H9 (cell line): ENCODE data around the gene RBM44. TPM values are rescaled to one million over a fixed set of nuclear protein-coding genes. Genes with fewer than 3 reads are reported as not detected.

ENCODE experiments used
- DNase-seq: peaks from one replicate; pipeline ENCODE4 v3.0.0-alpha.2; 2017
- H2AFZ ChIP-seq: one replicate; pipeline ENCODE4 v1.6.1; 2013; ENCODE audit warnings: mild to moderate bottlenecking, low read length, control low read depth, moderate library complexity
- H2AK5ac ChIP-seq: 2 replicates; pipeline ENCODE4 v1.6.1; 2013; ENCODE audit warnings: low read length, control low read depth, mixed read lengths; ENCODE audit not compliant: insufficient read length
- H2BK120ac ChIP-seq: one replicate; pipeline ENCODE4 v1.6.1; 2013; ENCODE audit warnings: low read depth, mild to moderate bottlenecking, low read length, control low read depth, inconsistent platforms; ENCODE audit not compliant: poor library complexity, severe bottlenecking
- H2BK12ac ChIP-seq: 2 replicates; pipeline ENCODE4 v1.6.1; 2013; ENCODE audit warnings: low read length, control low read depth, mixed read lengths, low read depth; ENCODE audit not compliant: insufficient read length
- H2BK15ac ChIP-seq: 2 replicates; pipeline ENCODE4 v1.6.1; 2013; ENCODE audit warnings: low read depth, low read length, control low read depth
- H2BK20ac ChIP-seq: one replicate; pipeline ENCODE4 v1.6.1; 2013; ENCODE audit warnings: low read depth, mild to moderate bottlenecking, low read length, control low read depth, inconsistent platforms; ENCODE audit not compliant: poor library complexity, severe bottlenecking
- H2BK5ac ChIP-seq: 2 replicates; pipeline ENCODE4 v1.6.1; 2013; ENCODE audit warnings: low read length, control low read depth, mixed read lengths; ENCODE audit not compliant: insufficient read length
- H3K14ac ChIP-seq: 2 replicates; pipeline ENCODE4 v1.6.1; 2013; ENCODE audit warnings: low read length, control low read depth; ENCODE audit not compliant: insufficient read depth
- H3K18ac ChIP-seq: 2 replicates; pipeline ENCODE4 v1.6.1; 2013; ENCODE audit warnings: low read depth, mild to moderate bottlenecking, mixed read lengths, low read length, control low read depth; ENCODE audit not compliant: insufficient read length
- H3K23ac ChIP-seq: 2 replicates; pipeline ENCODE4 v1.6.1; 2013; ENCODE audit warnings: low read length, control low read depth, mixed read lengths, low read depth; ENCODE audit not compliant: insufficient read length
- H3K23me2 ChIP-seq: 2 replicates; pipeline ENCODE4 v1.6.1; 2013; ENCODE audit warnings: low read depth, mild to moderate bottlenecking, mixed read lengths, low read length, control low read depth; ENCODE audit not compliant: insufficient read length, poor library complexity, severe bottlenecking
- H3K27ac ChIP-seq: 2 replicates; pipeline ENCODE4 v1.5.1; 2013; ENCODE audit warnings: low read length, control low read depth, mixed read lengths, low read depth; ENCODE audit not compliant: insufficient read length
- H3K27me3 ChIP-seq: 2 replicates; pipeline ENCODE4 v1.6.1; 2013; ENCODE audit warnings: low read length, control low read depth, inconsistent platforms; ENCODE audit not compliant: insufficient read depth
- H3K4ac ChIP-seq: 2 replicates; pipeline ENCODE4 v1.6.1; 2013; ENCODE audit warnings: low read depth, mild to moderate bottlenecking, control low read depth, inconsistent platforms, low read length, moderate library complexity
- H3K4me1 ChIP-seq: 2 replicates; pipeline ENCODE4 v1.6.1; 2013; ENCODE audit warnings: low read length, control low read depth, inconsistent platforms; ENCODE audit not compliant: insufficient read depth
- H3K4me2 ChIP-seq: 2 replicates; pipeline ENCODE4 v1.6.1; 2013; ENCODE audit warnings: low read length, control low read depth, mixed read lengths; ENCODE audit not compliant: insufficient read length, insufficient read depth
- H3K56ac ChIP-seq: 2 replicates; pipeline ENCODE4 v1.6.1; 2013; ENCODE audit warnings: low read depth, mild to moderate bottlenecking, mixed read lengths, low read length, control low read depth; ENCODE audit not compliant: insufficient read length
- H3K79me1 ChIP-seq: 2 replicates; pipeline ENCODE4 v1.6.1; 2013; ENCODE audit warnings: low read depth, mild to moderate bottlenecking, moderate library complexity, low read length, control low read depth, inconsistent platforms; ENCODE audit not compliant: insufficient read depth, poor library complexity, severe bottlenecking
- H3K79me2 ChIP-seq: 2 replicates; pipeline ENCODE4 v1.6.1; 2013; ENCODE audit warnings: low read length, control low read depth, inconsistent platforms; ENCODE audit not compliant: insufficient read depth
- H3K9ac ChIP-seq: 2 replicates; pipeline ENCODE4 v1.6.1; 2013; ENCODE audit warnings: low read length, control low read depth, mixed read lengths; ENCODE audit not compliant: insufficient read length; ENCODE audit errors: extremely low read depth
- H3K9me3 ChIP-seq: one replicate; pipeline ENCODE4 v1.6.1; 2013; ENCODE audit warnings: low read depth, low read length, inconsistent platforms; ENCODE audit not compliant: control insufficient read depth
- H3T11ph ChIP-seq: one replicate; pipeline ENCODE4 v1.6.1; 2013; ENCODE audit warnings: mild to moderate bottlenecking, low read length, control low read depth, inconsistent platforms
- H4K20me1 ChIP-seq: one replicate; pipeline ENCODE4 v1.6.1; 2013; ENCODE audit not compliant: control insufficient read depth, insufficient read length, insufficient read depth
- H4K5ac ChIP-seq: 2 replicates; pipeline ENCODE4 v1.6.1; 2013; ENCODE audit warnings: low read depth, mild to moderate bottlenecking, mixed read lengths, low read length, control low read depth; ENCODE audit not compliant: insufficient read length
- H4K8ac ChIP-seq: replicated peaks from 2 replicates; pipeline ENCODE4 v1.6.1; 2013; ENCODE audit warnings: low read length, control low read depth, mixed read lengths, low read depth; ENCODE audit not compliant: insufficient read length
- H4K91ac ChIP-seq: 2 replicates; pipeline ENCODE4 v1.6.1; 2013; ENCODE audit warnings: low read depth, mild to moderate bottlenecking, moderate library complexity, mixed read lengths, low read length, control low read depth; ENCODE audit not compliant: insufficient read length
- H3K27ac Mint-ChIP-seq, 3 experiments: 2 replicates in 2 of 3; 3 replicates in 1 of 3; pipeline ENCODE4 v1.8.0; 2020 to 2021; ENCODE audit warnings: mixed read lengths in 3 of 3, mild to moderate bottlenecking in 1 of 3, moderate library complexity in 1 of 3
- H3K27me3 Mint-ChIP-seq: 2 replicates; pipeline ENCODE4 v1.8.0; 2021; ENCODE audit warnings: low read depth, mild to moderate bottlenecking, moderate library complexity, mixed read lengths
- H3K36me3 Mint-ChIP-seq, 3 experiments: 2 replicates in 2 of 3; 3 replicates in 1 of 3; pipeline ENCODE4 v1.8.0; 2020 to 2021; ENCODE audit warnings: low read depth in 3 of 3, mixed read lengths in 3 of 3; ENCODE audit not compliant: insufficient read depth in 1 of 3
- H3K4me1 Mint-ChIP-seq, 2 experiments: 2 replicates each; pipeline ENCODE4 v1.8.0; 2020; ENCODE audit warnings: mixed read lengths in 2 of 2
- H3K4me3 Mint-ChIP-seq, 2 experiments: 2 replicates in 1 of 2; 3 replicates in 1 of 2; pipeline ENCODE4 v1.8.0; 2020 to 2021; ENCODE audit warnings: mild to moderate bottlenecking in 2 of 2, mixed read lengths in 2 of 2, moderate library complexity in 1 of 2
- H3K9me3 Mint-ChIP-seq, 2 experiments: 2 replicates in 1 of 2; 3 replicates in 1 of 2; pipeline ENCODE4 v1.8.0; 2020; ENCODE audit warnings: mild to moderate bottlenecking in 2 of 2, mixed read lengths in 2 of 2, moderate library complexity in 1 of 2
- WGBS: extraction: QIAGEN DNeasy Blood & Tissue Kit; methylation state at CpG from one replicate; pipeline ENCODE4 v1.1.7; 2013; ENCODE audit warnings: missing lambda C conversion rate, low lambda C conversion rate, mixed read lengths; ENCODE audit not compliant: insufficient read length; ENCODE audit errors: extremely low coverage; 5-methylcytosine and 5-hydroxymethylcytosine counted together
- total RNA-seq: library from RNA; stranded (reverse); gene quantifications from 2 replicates; pipeline ENCODE4 v1.2.1, GENCODE V29; 2021
- TF ChIP-seq, protein P1 (sequence below): fragments of 200-600 bp; sonication (generic); conservative IDR thresholded peaks from 3 replicates; pipeline ENCODE4 v1.8.0; 2021; ENCODE audit warnings: antibody characterized with exemption, mild to moderate bottlenecking

The RBM44 gene
- total RNA-seq, 1 experiment from 2014 or later: 0.15 TPM

DNA sequence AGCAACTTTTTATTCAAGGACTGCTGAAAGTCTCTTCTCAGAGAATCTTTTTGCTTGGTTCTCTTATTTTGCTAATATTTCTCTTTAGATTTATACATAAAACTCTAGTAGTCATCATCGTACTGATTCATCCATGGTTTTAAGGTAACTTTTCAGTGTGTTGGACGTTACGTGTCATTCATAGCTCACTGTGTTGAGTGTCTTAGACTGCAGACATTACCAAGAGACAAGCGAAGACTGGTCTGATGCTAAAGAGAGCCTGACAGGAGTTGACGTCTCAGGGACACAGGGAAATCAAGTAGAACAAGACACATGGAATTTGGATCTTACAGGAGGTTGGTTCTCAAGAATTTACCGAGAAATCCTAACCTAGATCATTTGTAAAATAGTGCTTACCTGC lies 25.5 kb downstream of the RBM44 start:
- TF ChIP-seq, protein P1, sequence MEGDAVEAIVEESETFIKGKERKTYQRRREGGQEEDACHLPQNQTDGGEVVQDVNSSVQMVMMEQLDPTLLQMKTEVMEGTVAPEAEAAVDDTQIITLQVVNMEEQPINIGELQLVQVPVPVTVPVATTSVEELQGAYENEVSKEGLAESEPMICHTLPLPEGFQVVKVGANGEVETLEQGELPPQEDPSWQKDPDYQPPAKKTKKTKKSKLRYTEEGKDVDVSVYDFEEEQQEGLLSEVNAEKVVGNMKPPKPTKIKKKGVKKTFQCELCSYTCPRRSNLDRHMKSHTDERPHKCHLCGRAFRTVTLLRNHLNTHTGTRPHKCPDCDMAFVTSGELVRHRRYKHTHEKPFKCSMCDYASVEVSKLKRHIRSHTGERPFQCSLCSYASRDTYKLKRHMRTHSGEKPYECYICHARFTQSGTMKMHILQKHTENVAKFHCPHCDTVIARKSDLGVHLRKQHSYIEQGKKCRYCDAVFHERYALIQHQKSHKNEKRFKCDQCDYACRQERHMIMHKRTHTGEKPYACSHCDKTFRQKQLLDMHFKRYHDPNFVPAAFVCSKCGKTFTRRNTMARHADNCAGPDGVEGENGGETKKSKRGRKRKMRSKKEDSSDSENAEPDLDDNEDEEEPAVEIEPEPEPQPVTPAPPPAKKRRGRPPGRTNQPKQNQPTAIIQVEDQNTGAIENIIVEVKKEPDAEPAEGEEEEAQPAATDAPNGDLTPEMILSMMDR: no peak
- no peaks in the 10 kb centered on the region for H3K79me2 ChIP-seq
- H3T11ph ChIP-seq: no peak overlapping the region
- no peak overlapping the region for H3K4me2 ChIP-seq
- no peaks in the 10 kb centered on the region for H3K79me1 ChIP-seq
- H2AK5ac ChIP-seq: no peak overlapping the region
- no peak overlapping the region for H3K27ac Mint-ChIP-seq
- WGBS: no CpG with 5 or more reads among the region's 6 CpGs
- H3K23ac ChIP-seq: no peak overlapping the region
- H3K18ac ChIP-seq: no peak overlapping the region
- no peak overlapping the region for H3K14ac ChIP-seq
- no peaks in the 10 kb centered on the region for H3K9me3 ChIP-seq
- no peaks in the 10 kb centered on the region for H3K36me3 Mint-ChIP-seq
- no peak overlapping the region for H4K5ac ChIP-seq
- no peaks in the 10 kb centered on the region for H3K4me1 Mint-ChIP-seq
- H3K27ac ChIP-seq: no peak overlapping the region
- no peak overlapping the region for H3K56ac ChIP-seq
- no peaks in the 10 kb centered on the region for H3K23me2 ChIP-seq
- no peaks in the 10 kb centered on the region for H4K20me1 ChIP-seq
- no peaks in the 10 kb centered on the region for H3K4me1 ChIP-seq
- no peaks in the 10 kb centered on the region for H3K9me3 Mint-ChIP-seq
- no peak overlapping the region for H2AFZ ChIP-seq
- H4K8ac ChIP-seq: no peak overlapping the region
- no peak for DNase-seq
- H3K4me3 Mint-ChIP-seq: no peak overlapping the region
- H2BK12ac ChIP-seq: no peak overlapping the region
- no peak overlapping the region for H4K91ac ChIP-seq
- H2BK20ac ChIP-seq: no peak overlapping the region
- no peak overlapping the region for H3K9ac ChIP-seq
- no peak overlapping the region for H3K4ac ChIP-seq
- no peak overlapping the region for H2BK5ac ChIP-seq
- H2BK15ac ChIP-seq: no peak overlapping the region
- no peaks in the 10 kb centered on the region for H3K27me3 ChIP-seq
- H2BK120ac ChIP-seq: no peak overlapping the region
- H3K27me3 Mint-ChIP-seq: no peaks in the 10 kb centered on the region
